ENCODE measurements around the gene CPEB1. TPM values are rescaled to one million over a fixed set of nuclear protein-coding genes. Genes with fewer than 3 reads are reported as not detected.
A peak's percentile ranks its signal among the peaks of the same experiment; 100 is the strongest.
"Not testable (repeated sequence)": the region's sequence is repeated elsewhere in the genome, so short reads cannot be mapped to it uniquely, and the experiment has no call there.

Gene CPEB1
- total RNA-seq, 1 donor from 2014 or later: 27.1 TPM

- DNase-seq (ENCODE audit: low spot score) (no peak), ATAC-seq (no peak)
- intact Hi-C loops (cut with DNase I): no loop called here
These were observed 4.5 kb upstream of the CPEB1 start for GRCh38 chr15:82651708-82652107.

GRCh38 chr15:82650046-82650670 is 3.0 kb upstream of the CPEB1 start:
- DNase-seq (ENCODE audit: low spot score) (no peak), ATAC-seq (no peak)
- intact Hi-C loops (cut with DNase I): no loop called here

- ATAC-seq: no peak
- no peak for DNase-seq (ENCODE audit: low spot score)
- intact Hi-C loops (cut with DNase I): no loop called here
These were observed 2.2 kb upstream of the CPEB1 start for GRCh38 chr15:82649226-82649999.

- intact Hi-C loops (cut with DNase I): no loop called here
- ATAC-seq: peak; percentile 8
- DNase-seq (ENCODE audit: low spot score): no peak
These were observed 1.3 kb upstream of the CPEB1 start for GRCh38 chr15:82648257-82649103.

GRCh38 chr15:82647835-82648256 is 683 bp upstream of the CPEB1 start:
- DNase-seq (ENCODE audit: low spot score) (no peak), ATAC-seq (peak; percentile 11)
- intact Hi-C loops (cut with DNase I): no loop called here

GRCh38 chr15:82646250-82647044 is 716 bp downstream of the CPEB1 start:
- intact Hi-C loops (cut with DNase I): no loop called here
- peak; percentile 25 for ATAC-seq

GRCh38 chr15:82644967-82645852 is 2.0 kb downstream of the CPEB1 start:
- intact Hi-C loops (cut with DNase I); DNase-seq (ENCODE audit: low spot score); ATAC-seq: not testable (repeated sequence)

More at GRCh38 chr15:82646250-82647044, 716 bp downstream of the CPEB1 start:
- peak; percentile 63 for DNase-seq (ENCODE audit: low spot score)

- intact Hi-C loops (cut with DNase I): no loop called here
- DNase-seq (ENCODE audit: low spot score) (no peak), ATAC-seq (no peak)
These were observed 3.2 kb downstream of the CPEB1 start for GRCh38 chr15:82643992-82644391.

- ATAC-seq (no peak), DNase-seq (ENCODE audit: low spot score) (no peak)
- intact Hi-C loops (cut with DNase I): no loop called here
These were observed 4.5 kb downstream of the CPEB1 start for GRCh38 chr15:82642656-82643055.

GRCh38 chr15:82641129-82641798 is 5.9 kb downstream of the CPEB1 start:
- ATAC-seq: no peak
- intact Hi-C loops (cut with DNase I): no loop called here
- no peak for DNase-seq (ENCODE audit: low spot score)

- intact Hi-C loops (cut with DNase I): no loop called here
- DNase-seq (ENCODE audit: low spot score) (no peak), ATAC-seq (no peak)
These were observed 6.5 kb downstream of the CPEB1 start for GRCh38 chr15:82640672-82641071.

- ATAC-seq: no peak
- intact Hi-C loops (cut with DNase I): no loop called here
- DNase-seq (ENCODE audit: low spot score): no peak
These were observed 11.4 kb downstream of the CPEB1 start for GRCh38 chr15:82635798-82636197.

- DNase-seq (ENCODE audit: low spot score) (no peak), ATAC-seq (no peak)
- intact Hi-C loops (cut with DNase I): no loop called here
These were observed 17.1 kb downstream of the CPEB1 start for GRCh38 chr15:82630033-82630432.

GRCh38 chr15:82625136-82625535 is 22.0 kb downstream of the CPEB1 start:
- no peak for DNase-seq (ENCODE audit: low spot score)
- ATAC-seq: no peak
- intact Hi-C loops (cut with DNase I): no loop called here

- ATAC-seq: no peak
- intact Hi-C loops (cut with DNase I): no loop called here
- DNase-seq (ENCODE audit: low spot score): no peak
These were observed 22.7 kb downstream of the CPEB1 start for GRCh38 chr15:82624438-82624837.

GRCh38 chr15:82624008-82624407 is 23.2 kb downstream of the CPEB1 start:
- no peak for DNase-seq (ENCODE audit: low spot score)
- no peak for ATAC-seq
- intact Hi-C loops (cut with DNase I): no loop called here

GRCh38 chr15:82621970-82622369 is 25.2 kb downstream of the CPEB1 start:
- intact Hi-C loops (cut with DNase I): no loop called here
- no peak for ATAC-seq
- no peak for DNase-seq (ENCODE audit: low spot score)

- ATAC-seq (no peak), DNase-seq (ENCODE audit: low spot score) (no peak)
- intact Hi-C loops (cut with DNase I): no loop called here
These were observed 33.4 kb downstream of the CPEB1 start for GRCh38 chr15:82613747-82614146.
